Memory B cell (primary cell): ENCODE measurements around the gene ROBO1.
"Not testable (repeated sequence)": the region's sequence is repeated elsewhere in the genome, so short reads cannot be mapped to it uniquely, and the experiment has no call there.

ENCODE experiments used
- ATAC-seq: fragments of 150-1000 bp; cut with Tn5 transposase; 2 replicates; pipeline ENCODE4 v1.10.0; 2021; ENCODE audit warnings: low read depth, mild to moderate bottlenecking, moderate library complexity
- DNase-seq, 2 donors: peaks; one replicate each; pipeline ENCODE4 v3.0.0; 2022; ENCODE audit warnings: low spot score in 2 of 2
- H3K27ac Mint-ChIP-seq: one replicate; pipeline ENCODE4 v1.8.0; 2022; ENCODE audit warnings: mild to moderate bottlenecking, moderate library complexity, mixed read lengths
- H3K27me3 Mint-ChIP-seq: one replicate; pipeline ENCODE4 v1.8.0; 2022; ENCODE audit warnings: mixed read lengths
- H3K36me3 Mint-ChIP-seq: one replicate; pipeline ENCODE4 v1.8.0; 2022; ENCODE audit warnings: mild to moderate bottlenecking, mixed read lengths
- H3K4me1 Mint-ChIP-seq: one replicate; pipeline ENCODE4 v1.8.0; 2022; ENCODE audit warnings: mixed read lengths
- H3K4me3 Mint-ChIP-seq: one replicate; pipeline ENCODE4 v1.8.0; 2022; ENCODE audit warnings: mild to moderate bottlenecking, moderate library complexity, mixed read lengths
- H3K9me3 Mint-ChIP-seq: one replicate; pipeline ENCODE4 v1.8.0; 2022; ENCODE audit warnings: mixed read lengths

Gene ROBO1

DNA sequence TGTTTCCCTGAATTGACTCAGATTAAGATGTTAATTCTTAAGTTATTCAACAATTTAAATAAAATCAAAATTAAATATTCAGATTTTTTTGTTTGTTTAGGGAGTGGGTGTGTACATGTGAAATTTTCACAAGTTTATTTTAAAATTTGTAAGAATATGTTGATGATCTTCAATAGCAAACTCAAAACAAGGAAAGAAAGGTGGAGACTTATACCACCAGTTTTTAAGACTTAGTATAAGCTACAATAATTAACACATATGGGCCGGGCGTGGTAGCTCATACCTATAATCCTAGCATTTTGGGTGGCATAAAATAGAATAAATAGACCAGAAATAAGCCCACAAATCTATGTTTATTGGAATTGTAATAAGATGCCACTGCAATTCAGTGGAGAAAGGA, 1084.5 kb downstream of the ROBO1 start:
- ATAC-seq: no peak
- no peaks in the 10 kb centered on the region for H3K9me3 Mint-ChIP-seq
- no peak overlapping the region for H3K4me3 Mint-ChIP-seq
- no peaks in the 10 kb centered on the region for H3K27me3 Mint-ChIP-seq
- no peak for DNase-seq
- H3K4me1 Mint-ChIP-seq: no peaks in the 10 kb centered on the region
- no peaks in the 10 kb centered on the region for H3K36me3 Mint-ChIP-seq
- H3K27ac Mint-ChIP-seq: no peak overlapping the region

DNA sequence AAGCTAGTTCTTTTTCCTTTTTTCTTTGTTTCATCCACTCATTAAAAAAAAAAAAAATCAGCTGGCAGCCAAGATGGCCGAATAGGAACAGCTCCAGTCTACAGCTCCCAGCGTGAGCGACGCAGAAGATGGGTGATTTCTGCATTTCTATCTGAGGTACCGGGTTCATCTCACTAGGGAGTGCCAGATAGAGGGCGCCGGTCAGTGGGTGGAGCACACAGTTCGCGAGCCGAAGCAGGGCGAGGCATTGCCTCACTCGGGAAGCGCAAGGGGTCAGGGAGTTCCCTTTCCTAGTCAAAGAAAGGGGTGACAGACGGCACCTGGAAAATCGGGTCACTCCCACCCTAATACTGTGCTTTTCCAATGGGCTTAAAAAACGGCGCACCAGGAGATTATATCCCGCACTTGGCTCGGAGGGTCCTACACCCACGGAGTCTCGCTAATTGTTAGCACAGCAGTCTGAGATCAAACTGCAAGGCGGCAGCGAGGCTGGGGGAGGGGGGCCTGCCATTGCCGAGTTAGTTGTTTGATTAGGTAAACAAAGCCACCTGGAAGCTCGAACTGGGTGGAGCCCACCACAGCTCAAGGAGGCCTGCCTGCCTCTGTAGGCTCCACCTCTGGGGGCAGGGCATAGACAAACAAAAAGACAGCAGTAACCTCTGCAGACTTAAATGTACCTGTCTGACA, 1092.5 kb downstream of the ROBO1 start:
- not testable (repeated sequence) for H3K27ac Mint-ChIP-seq, H3K4me3 Mint-ChIP-seq

DNA sequence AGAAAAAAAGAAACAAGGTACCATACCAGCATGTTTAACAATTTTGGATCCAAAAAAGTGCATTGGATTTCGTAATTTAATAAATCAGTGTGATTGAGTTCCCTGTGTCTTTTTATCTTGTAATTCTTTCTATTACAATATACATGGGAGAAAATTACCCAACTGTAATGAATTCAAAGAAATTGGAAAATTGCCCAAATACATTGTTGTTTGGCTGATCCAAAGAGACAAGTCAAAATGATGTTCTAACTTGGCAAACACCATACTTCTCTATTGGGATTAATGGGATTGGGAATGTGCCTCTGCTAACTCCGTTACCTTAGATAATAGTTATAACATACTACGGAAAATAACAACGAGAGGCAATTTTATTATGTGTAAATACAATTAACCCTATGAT, 1097.1 kb downstream of the ROBO1 start:
- Mint-ChIP-seq H3K27me3 (no peaks in the 10 kb centered on the region), H3K4me1 (no peaks in the 10 kb centered on the region), H3K9me3 (no peaks in the 10 kb centered on the region), H3K27ac (no peak overlapping the region), H3K4me3 (no peak overlapping the region), H3K36me3 (no peaks in the 10 kb centered on the region)
- no peak for DNase-seq
- ATAC-seq: no peak

More for the DNA sequence above, 1092.5 kb downstream of the ROBO1 start:
- H3K27me3 Mint-ChIP-seq, DNase-seq, ATAC-seq, H3K4me1 Mint-ChIP-seq, H3K9me3 Mint-ChIP-seq, H3K36me3 Mint-ChIP-seq: not testable (repeated sequence)

DNA sequence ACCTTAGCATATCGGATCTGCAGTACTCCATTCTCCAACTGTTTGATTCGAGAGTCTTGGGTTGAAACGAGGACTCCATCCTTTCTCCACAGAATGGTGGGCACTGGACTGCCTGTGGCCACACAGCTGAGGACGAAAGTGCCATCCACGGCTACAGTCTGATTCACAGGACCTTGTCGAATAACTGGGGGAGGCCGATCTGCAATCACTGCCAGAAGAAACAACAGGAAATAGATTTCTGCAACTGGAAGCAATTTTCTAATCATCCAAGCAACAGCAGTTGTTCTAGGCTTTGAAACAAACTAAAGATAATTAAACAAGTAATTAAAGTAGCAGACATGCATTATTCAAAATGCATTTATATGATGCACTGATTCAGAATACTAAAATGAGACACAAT, 1097.7 kb downstream of the ROBO1 start:
- Mint-ChIP-seq H3K9me3 (no peaks in the 10 kb centered on the region), H3K27me3 (no peaks in the 10 kb centered on the region), H3K4me3 (no peak overlapping the region), H3K4me1 (no peaks in the 10 kb centered on the region), H3K27ac (no peak overlapping the region), H3K36me3 (no peaks in the 10 kb centered on the region)
- no peak for ATAC-seq
- DNase-seq: no peak

DNA sequence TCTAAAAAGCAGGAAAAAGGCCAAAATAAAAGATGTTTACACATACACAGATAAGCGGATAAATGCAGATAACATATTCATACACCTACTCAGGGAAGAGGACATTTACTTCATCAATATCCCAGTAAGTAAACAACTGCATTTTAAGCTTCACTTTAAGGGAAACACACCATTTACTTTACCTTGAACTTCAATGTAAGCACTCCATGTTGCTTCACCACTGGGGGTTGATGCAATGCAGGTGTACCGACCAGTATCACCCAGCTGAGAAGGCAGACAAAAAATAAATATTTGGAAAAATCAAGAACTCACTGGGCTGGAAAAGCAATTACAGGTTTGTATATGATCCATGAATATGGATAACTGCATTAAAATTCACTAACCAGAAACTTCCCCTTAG, 1099.5 kb downstream of the ROBO1 start:
- H3K36me3 Mint-ChIP-seq: no peaks in the 10 kb centered on the region
- no peaks in the 10 kb centered on the region for H3K9me3 Mint-ChIP-seq
- H3K27me3 Mint-ChIP-seq: no peaks in the 10 kb centered on the region
- no peak overlapping the region for H3K27ac Mint-ChIP-seq
- no peak overlapping the region for H3K4me3 Mint-ChIP-seq
- DNase-seq: no peak
- no peak for ATAC-seq
- no peaks in the 10 kb centered on the region for H3K4me1 Mint-ChIP-seq

DNA sequence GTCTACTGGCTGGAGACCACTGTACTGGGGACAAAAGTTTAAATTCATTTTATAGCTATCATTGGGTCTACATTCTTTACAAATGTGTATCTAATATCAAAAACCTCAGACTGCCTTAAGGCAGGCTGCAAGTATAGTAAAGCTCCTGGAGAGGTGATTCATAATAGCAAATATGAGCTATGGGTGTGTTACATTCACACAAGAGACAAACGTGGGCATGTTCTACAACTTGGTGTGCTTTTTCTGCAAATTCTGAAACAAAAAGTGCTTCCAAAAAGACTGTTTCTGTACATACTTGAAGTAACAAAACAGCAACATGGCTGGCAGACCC, 1101.4 kb downstream of the ROBO1 start:
- DNase-seq: no peak
- no peak for ATAC-seq
- no peaks in the 10 kb centered on the region for H3K27me3 Mint-ChIP-seq

DNA sequence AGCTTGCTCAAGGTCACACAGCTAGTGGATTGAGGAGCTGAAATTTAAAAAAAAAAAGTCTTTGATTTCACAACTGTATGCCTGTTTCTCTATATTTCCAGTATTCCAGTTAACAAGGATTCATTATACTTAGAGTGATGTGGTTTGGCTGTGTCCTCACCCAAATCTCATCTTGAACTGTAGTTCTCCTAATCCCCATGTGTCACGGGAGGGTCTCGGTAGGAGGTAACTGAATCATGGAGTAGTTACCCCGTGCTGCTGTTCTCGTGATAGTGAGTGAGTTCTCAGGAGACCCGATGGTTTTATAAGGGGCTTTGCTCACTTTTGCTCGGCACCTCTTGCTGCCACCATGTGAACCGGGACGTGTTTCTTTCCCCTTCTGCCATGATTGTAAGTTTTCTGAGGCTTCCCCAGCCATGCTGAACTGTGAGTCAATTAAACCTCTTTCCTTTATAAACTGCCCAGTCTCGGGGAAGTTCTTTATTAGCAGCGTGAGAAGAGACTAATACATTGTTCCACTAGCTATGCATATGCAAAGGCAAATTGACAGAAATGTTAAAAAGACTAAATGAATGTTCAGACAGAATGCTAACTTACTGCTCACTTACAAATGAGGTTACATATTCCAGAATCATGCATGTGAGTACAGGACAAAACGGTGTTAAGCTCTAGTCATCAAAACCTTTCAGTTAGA, 1101.9 kb downstream of the ROBO1 start:
- Mint-ChIP-seq H3K4me1 (no peaks in the 10 kb centered on the region), H3K9me3 (no peaks in the 10 kb centered on the region), H3K27me3 (no peaks in the 10 kb centered on the region), H3K36me3 (no peaks in the 10 kb centered on the region), H3K27ac (no peak overlapping the region), H3K4me3 (no peak overlapping the region)
- ATAC-seq: no peak
- DNase-seq: no peak

More for the DNA sequence above, 1101.4 kb downstream of the ROBO1 start:
- Mint-ChIP-seq H3K36me3 (no peaks in the 10 kb centered on the region), H3K4me3 (no peak overlapping the region), H3K27ac (no peak overlapping the region), H3K9me3 (no peaks in the 10 kb centered on the region), H3K4me1 (no peaks in the 10 kb centered on the region)

DNA sequence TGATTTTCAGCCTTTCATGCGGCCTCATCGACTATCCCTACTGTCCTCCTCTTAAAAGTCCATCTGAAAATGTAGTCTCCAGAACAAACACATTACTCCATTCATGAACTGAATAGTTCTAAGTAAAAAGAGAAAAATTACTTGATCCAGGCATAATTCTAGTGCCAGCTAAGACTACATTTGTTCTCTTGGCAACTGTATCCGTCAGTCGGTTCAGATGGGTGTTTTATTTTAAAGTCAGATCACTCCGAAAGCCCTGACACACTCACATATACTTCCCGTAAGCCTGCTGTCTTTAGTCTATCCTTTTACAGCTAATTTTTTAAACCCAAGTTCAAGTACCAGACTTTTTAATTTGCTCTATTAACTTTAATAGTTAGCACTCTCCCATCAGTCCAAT, 1102.7 kb downstream of the ROBO1 start:
- no peaks in the 10 kb centered on the region for H3K9me3 Mint-ChIP-seq
- H3K4me3 Mint-ChIP-seq: no peak overlapping the region
- H3K27ac Mint-ChIP-seq: no peak overlapping the region
- no peak for ATAC-seq
- H3K27me3 Mint-ChIP-seq: no peaks in the 10 kb centered on the region
- H3K4me1 Mint-ChIP-seq: no peaks in the 10 kb centered on the region
- no peak for DNase-seq
- H3K36me3 Mint-ChIP-seq: no peaks in the 10 kb centered on the region

DNA sequence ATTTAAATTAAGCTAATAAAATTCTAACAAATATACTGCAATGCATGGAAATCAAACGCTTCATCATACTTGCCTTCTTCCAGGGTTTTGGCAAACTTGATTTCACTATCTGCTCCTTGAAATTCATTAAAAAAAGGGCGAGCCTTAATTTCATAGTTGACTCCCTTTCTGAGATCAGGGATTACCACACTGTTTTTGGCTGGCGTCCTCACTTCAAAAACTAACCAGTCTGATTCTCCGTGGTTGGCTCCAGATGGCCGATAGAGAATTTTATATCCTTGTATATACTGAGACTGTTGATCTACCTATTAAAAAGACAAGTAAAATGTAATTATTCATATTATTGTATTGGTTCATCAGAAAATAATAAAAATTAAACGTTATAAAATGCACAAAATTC, 1106.8 kb downstream of the ROBO1 start:
- ATAC-seq (no peak), DNase-seq (no peak)
- no peaks in the 10 kb centered on the region for H3K9me3 Mint-ChIP-seq
- H3K27me3 Mint-ChIP-seq: no peaks in the 10 kb centered on the region
- no peaks in the 10 kb centered on the region for H3K36me3 Mint-ChIP-seq
- H3K4me1 Mint-ChIP-seq: no peaks in the 10 kb centered on the region
- H3K4me3 Mint-ChIP-seq: no peak overlapping the region
- no peak overlapping the region for H3K27ac Mint-ChIP-seq

DNA sequence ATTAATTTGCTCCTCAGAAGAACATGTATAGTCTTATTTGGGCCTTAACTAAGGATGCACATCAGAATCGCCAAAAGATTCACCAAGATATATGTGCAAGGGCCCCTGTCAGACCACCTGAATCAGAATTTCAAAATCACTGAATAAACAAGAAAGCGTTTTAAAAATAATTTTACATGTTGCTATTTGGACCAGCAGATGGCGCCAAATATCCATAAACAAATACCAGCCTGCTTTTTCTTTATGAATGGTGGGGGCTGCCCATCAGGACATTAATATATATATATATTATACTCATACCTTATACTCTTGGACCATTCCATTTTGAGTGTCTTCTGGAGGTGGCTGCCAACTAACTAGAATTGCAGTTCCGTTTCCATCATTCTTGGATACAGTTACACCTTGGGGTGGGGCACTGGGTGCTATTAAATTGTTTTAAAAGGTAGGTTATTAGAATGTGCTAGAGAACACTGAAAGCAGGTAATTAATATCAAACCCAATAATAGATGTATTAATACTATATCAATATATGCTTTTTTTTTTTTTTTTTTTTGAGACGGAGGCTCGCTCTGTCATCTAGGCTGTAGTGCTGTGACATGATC, 1108.3 kb downstream of the ROBO1 start:
- H3K27me3 Mint-ChIP-seq: no peaks in the 10 kb centered on the region

DNA sequence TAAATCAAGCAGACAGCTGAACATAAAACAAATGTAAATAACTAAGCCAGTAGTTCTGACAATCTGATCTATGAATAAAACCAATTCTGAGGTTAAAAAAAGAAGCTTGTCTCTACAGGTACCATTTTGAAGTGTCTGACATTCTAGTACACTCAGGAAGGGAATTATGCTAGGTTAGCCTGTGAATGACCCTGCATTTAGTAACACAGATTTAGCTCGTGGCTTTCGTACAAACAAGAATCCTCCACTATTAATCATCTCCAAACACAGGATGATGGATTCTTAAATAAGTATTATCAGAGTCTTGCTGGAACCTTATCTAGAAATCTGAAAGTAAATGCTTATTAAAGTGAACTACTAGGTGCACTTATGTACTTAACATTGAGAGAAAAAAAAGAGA, 1120.1 kb downstream of the ROBO1 start:
- Mint-ChIP-seq H3K9me3 (peaks cover 2% of the 10 kb centered on the region), H3K4me1 (no peaks in the 10 kb centered on the region), H3K36me3 (no peaks in the 10 kb centered on the region), H3K4me3 (no peak overlapping the region), H3K27ac (no peak overlapping the region), H3K27me3 (no peaks in the 10 kb centered on the region)
- DNase-seq (no peak), ATAC-seq (no peak)

More for the DNA sequence above, 1108.3 kb downstream of the ROBO1 start:
- Mint-ChIP-seq H3K27ac (no peak overlapping the region), H3K4me1 (no peaks in the 10 kb centered on the region), H3K36me3 (no peaks in the 10 kb centered on the region), H3K4me3 (no peak overlapping the region), H3K9me3 (no peaks in the 10 kb centered on the region)
- ATAC-seq (no peak), DNase-seq (peak in 1 of 2 donors; percentile 4)

DNA sequence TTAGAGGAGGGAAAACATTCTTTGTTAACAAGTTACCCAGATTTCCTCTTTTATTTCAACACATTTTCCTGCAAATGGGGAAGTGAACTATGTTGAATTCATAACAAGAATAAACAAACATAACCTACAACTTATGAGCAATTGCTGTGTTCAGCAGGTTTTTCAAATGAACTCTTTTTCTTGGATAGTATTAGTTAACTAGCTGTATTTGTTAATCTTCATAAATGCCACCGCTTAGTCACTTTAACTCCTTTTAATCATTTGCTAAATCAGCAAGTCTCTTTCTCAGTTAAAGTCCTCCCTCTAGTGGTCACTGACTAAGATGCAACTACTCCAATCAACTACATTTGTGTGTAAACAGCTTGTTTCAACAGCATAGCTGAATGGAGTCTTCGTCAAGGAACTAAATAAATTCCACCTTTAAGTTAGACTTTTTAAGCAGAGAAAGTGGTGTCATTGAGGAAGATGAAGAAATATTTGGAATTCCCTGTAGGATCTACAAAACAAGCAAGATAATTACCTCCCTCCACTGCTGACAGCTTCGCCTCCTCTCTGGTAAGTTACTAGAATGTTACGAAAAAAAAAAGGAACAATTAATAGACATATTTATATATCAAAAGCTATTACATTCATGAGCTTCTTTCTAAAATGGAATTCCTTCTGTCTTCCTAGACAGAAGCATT, 1122.0 kb downstream of the ROBO1 start:
- no peak overlapping the region for H3K4me3 Mint-ChIP-seq
- H3K36me3 Mint-ChIP-seq: no peaks in the 10 kb centered on the region
- peaks cover 3% of the 10 kb centered on the region for H3K9me3 Mint-ChIP-seq
- DNase-seq: no peak
- H3K4me1 Mint-ChIP-seq: no peaks in the 10 kb centered on the region
- no peak for ATAC-seq
- H3K27me3 Mint-ChIP-seq: no peaks in the 10 kb centered on the region
- H3K27ac Mint-ChIP-seq: no peak overlapping the region

DNA sequence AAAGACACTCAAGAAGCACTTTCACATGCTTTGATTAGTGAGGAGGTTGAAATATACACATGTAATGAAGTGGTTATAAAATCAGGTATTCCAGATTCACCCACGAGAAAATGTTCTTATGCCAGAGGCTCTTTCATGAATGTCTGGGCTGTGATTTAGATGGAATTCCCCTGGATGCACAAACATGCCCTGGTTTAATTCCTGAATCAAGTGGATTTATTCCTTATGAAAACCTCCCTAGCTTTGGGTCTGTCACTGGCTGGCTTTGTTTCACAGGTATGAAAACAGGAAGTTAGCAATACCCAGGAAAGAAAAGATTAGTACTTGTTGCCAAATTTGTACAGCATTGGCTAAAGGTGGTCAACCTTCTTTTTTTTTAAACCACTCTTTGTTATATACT, 1123.0 kb downstream of the ROBO1 start:
- no peak for DNase-seq
- no peak overlapping the region for H3K27ac Mint-ChIP-seq
- H3K4me3 Mint-ChIP-seq: no peak overlapping the region

DNA sequence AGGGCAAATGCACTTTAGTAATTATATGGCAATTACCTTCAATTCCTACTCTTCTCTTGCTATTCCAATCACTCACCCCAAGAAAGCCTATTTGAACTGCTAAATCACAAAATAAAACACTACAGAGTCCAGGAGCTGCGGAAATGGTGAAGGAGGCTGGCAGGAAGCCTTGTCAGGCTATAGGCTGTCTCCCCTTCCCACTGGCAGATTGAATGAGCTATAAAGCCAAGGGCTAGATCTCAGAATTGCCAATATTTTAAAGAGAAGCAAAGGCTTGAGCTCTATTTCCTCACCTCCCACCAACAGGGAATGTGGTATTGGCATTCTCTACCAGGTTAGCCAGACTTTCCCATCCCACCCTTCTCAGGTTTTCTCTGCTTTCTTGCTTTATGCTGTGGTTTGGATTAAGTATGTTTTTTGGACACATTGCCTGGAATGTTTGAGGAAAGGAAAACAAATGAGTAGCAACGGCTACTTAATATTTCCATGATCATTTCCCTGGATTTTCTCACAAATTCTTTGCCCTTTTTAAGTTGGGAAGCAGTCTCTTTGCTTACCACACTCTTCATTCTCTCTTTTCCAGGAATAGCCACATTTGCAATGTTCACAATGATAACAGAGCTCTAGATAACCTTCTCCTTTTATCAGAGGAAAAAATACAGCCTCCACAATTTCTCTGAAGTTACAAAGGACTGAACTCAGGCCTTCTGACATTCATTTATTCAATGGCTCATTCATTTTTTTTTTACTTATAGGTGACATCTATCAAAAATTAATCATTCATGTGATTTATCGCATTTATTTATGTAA, 1125.4 kb downstream of the ROBO1 start:
- H3K4me3 Mint-ChIP-seq: no peak overlapping the region
- ATAC-seq (no peak), DNase-seq (no peak)
- no peak overlapping the region for H3K27ac Mint-ChIP-seq
- H3K36me3 Mint-ChIP-seq: no peaks in the 10 kb centered on the region
- H3K9me3 Mint-ChIP-seq: peaks cover 1% of the 10 kb centered on the region
- H3K27me3 Mint-ChIP-seq: no peaks in the 10 kb centered on the region
- no peaks in the 10 kb centered on the region for H3K4me1 Mint-ChIP-seq

More for the DNA sequence above, 1123.0 kb downstream of the ROBO1 start:
- no peaks in the 10 kb centered on the region for H3K36me3 Mint-ChIP-seq
- no peak for ATAC-seq
- H3K9me3 Mint-ChIP-seq: peaks cover 3% of the 10 kb centered on the region
- H3K4me1 Mint-ChIP-seq: no peaks in the 10 kb centered on the region
- H3K27me3 Mint-ChIP-seq: no peaks in the 10 kb centered on the region
